CD4-positive, alpha-beta T cell (primary cell): ENCODE results near the gene CYP4V2. TPM values are rescaled to one million over a fixed set of nuclear protein-coding genes. Genes with fewer than 3 reads are reported as not detected.

ENCODE experiments used
- ATAC-seq: fragments of 200-7000 bp; cut with Tn5 transposase; one replicate; pipeline ENCODE4 v1.10.0; 2022; ENCODE audit warnings: mild to moderate bottlenecking; ENCODE audit not compliant: poor library complexity
- CTCF ChIA-PET: fragments of 350-600 bp; sonication (Branson Sonifier 250); formaldehyde crosslinking; loops from one replicate; lab custom pipeline; 2021; ENCODE audit warnings: antibody characterized with exemption, inconsistent platforms; lab: Charles Lee
- POLR2A ChIA-PET: fragments of 350-600 bp; sonication (Branson Sonifier 250); formaldehyde crosslinking; loops from one replicate; lab custom pipeline; 2021; ENCODE audit warnings: antibody characterized with exemption, inconsistent platforms; lab: Charles Lee
- DNase-seq, 14 experiments: peaks; one replicate each; pipeline ENCODE4 v3.0.0-alpha.2; 2013 to 2020; ENCODE audit warnings: mixed read lengths in 2 of 14
- H3K27ac ChIP-seq, 2 donors: one replicate each; pipeline versions ENCODE4 v1.5.1 to v1.7.0; 2013; ENCODE audit warnings: low read length in 2 of 2, low read depth in 1 of 2, mild to moderate bottlenecking in 1 of 2
- H3K27me3 ChIP-seq, 2 experiments: 1 replicate in 1 of 2; 2 replicates in 1 of 2; pipeline versions ENCODE4 v1.6.1 to v1.7.0; 2013; ENCODE audit warnings: low read length in 2 of 2, control low read depth in 1 of 2, mild to moderate bottlenecking in 1 of 2, moderate library complexity in 1 of 2; ENCODE audit not compliant: insufficient read depth in 2 of 2, control insufficient read depth in 1 of 2
- H3K36me3 ChIP-seq: one replicate; pipeline ENCODE4 v1.6.1; 2013; ENCODE audit warnings: low read length, control low read depth; ENCODE audit not compliant: insufficient read depth
- H3K4me1 ChIP-seq: one replicate; pipeline ENCODE4 v1.6.1; 2013; ENCODE audit warnings: low read length, control low read depth; ENCODE audit not compliant: insufficient read depth
- H3K4me3 ChIP-seq: one replicate; pipeline ENCODE4 v1.5.1; 2013; ENCODE audit warnings: mild to moderate bottlenecking, low read length, moderate library complexity
- H3K9me3 ChIP-seq, 2 experiments: 1 replicate in 1 of 2; 2 replicates in 1 of 2; pipeline versions ENCODE4 v1.6.1 to v1.7.0; 2013; ENCODE audit warnings: low read length in 2 of 2, mild to moderate bottlenecking in 2 of 2, control low read depth in 1 of 2, moderate library complexity in 1 of 2; ENCODE audit not compliant: control insufficient read depth in 1 of 2, insufficient read depth in 1 of 2
- H3K27ac Mint-ChIP-seq: one replicate; pipeline ENCODE4 v1.8.0; 2020; ENCODE audit warnings: mixed read lengths
- H3K27me3 Mint-ChIP-seq: one replicate; pipeline ENCODE4 v1.8.0; 2021; ENCODE audit warnings: mixed read lengths
- H3K36me3 Mint-ChIP-seq: one replicate; pipeline ENCODE4 v1.8.0; 2021; ENCODE audit warnings: low read depth, mixed read lengths
- H3K4me1 Mint-ChIP-seq: one replicate; pipeline ENCODE4 v1.8.0; 2021; ENCODE audit warnings: low read depth, mixed read lengths
- H3K4me3 Mint-ChIP-seq: one replicate; pipeline ENCODE4 v1.8.0; 2020; ENCODE audit warnings: mild to moderate bottlenecking, mixed read lengths
- H3K9me3 Mint-ChIP-seq: one replicate; pipeline ENCODE4 v1.8.0; 2020; ENCODE audit warnings: mixed read lengths
- CTCF ChIP-seq: fragments of 200-600 bp; IDR thresholded peaks from one replicate; pipeline ENCODE4 v1.8.0; 2022; ENCODE audit warnings: antibody characterized with exemption, mild to moderate bottlenecking
- intact Hi-C, 2 experiments: fragments of 100-400 bp; cut with DNase I in 1 of 2; cut with micrococcal nuclease in 1 of 2; formaldehyde crosslinking; loops; one replicate each; pipeline versions ENCODE4 v1.15.1 to v1.9.0; 2023 to 2025; cut with DNase I, micrococcal nuclease
- total RNA-seq, 174 experiments: library from RNA in 2 of 174; stranded (reverse) in 2 of 174; gene quantifications; one replicate each; pipeline ENCODE4 v1.2.3 and lab custom pipeline; 2021 to 2026

CYP4V2 gene
- total RNA-seq, 2 experiments from 2014 or later, result 12.7 to 12.8 TPM

DNA sequence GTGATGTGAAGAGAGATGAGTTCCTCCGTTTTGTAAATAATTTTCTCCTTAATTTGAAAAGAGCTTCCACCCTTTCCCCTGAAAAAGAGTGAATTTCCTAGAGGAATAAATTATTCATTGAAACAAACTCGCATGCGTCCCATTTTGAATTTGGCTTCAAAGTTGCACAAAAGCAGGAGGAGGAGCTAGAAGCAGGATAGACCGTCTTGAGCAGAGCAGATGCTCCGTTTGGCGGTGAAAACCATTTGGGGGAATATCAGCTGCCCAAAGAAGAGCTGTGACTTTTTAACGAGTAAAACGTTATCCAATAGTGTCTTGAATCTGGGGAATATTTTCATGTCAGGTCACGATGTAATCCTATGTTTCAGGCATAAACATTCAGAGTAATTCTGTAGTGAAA lies 44.9 kb upstream of the CYP4V2 start:
- Mint-ChIP-seq H3K9me3 (no peaks in the 10 kb centered on the region), H3K36me3 (no peaks in the 10 kb centered on the region), H3K4me1 (peaks cover 4% of the 10 kb centered on the region), H3K27me3 (peaks cover 63% of the 10 kb centered on the region), H3K27ac (no peak overlapping the region), H3K4me3 (no peak overlapping the region)
- Histone ChIP-seq H3K4me1 (peaks cover 11% of the 10 kb centered on the region), H3K4me3 (no peak overlapping the region), H3K36me3 (no peaks in the 10 kb centered on the region), H3K27me3 (peaks cover 28 to 42% of the 10 kb centered on the region in 2 experiments), H3K27ac (no peak overlapping the region), H3K9me3 (peaks cover 0 to 4% of the 10 kb centered on the region in 2 experiments)
- ATAC-seq (no peak), DNase-seq (no peak)
- POLR2A ChIA-PET, result no interaction called here
- CTCF ChIA-PET, result no interaction called here
- no peak for TF ChIP-seq CTCF
- intact Hi-C loops, result no loop called here

GRCh38 chr4:186148336-186148975 lies 42.9 kb upstream of the CYP4V2 start:
- intact Hi-C loops, result no loop called here
- H3K4me1 Mint-ChIP-seq, result peaks cover 4% of the 10 kb centered on the region
- no peak overlapping the region for H3K27ac Mint-ChIP-seq
- Histone ChIP-seq H3K9me3 (peaks cover 0 to 4% of the 10 kb centered on the region in 2 experiments), H3K27me3 (peaks cover 28 to 42% of the 10 kb centered on the region in 2 experiments), H3K36me3 (no peaks in the 10 kb centered on the region), H3K4me1 (peaks cover 11% of the 10 kb centered on the region), H3K4me3 (no peak overlapping the region), H3K27ac (no peak overlapping the region)
- no peaks in the 10 kb centered on the region for H3K36me3 Mint-ChIP-seq
- H3K4me3 Mint-ChIP-seq, result no peak overlapping the region
- CTCF ChIA-PET, result no interaction called here
- H3K27me3 Mint-ChIP-seq, result peaks cover 59% of the 10 kb centered on the region
- H3K9me3 Mint-ChIP-seq, result no peaks in the 10 kb centered on the region
- TF ChIP-seq CTCF, result no peak
- POLR2A ChIA-PET, result no interaction called here
- ATAC-seq (no peak), DNase-seq (no peak)

GRCh38 chr4:186149872-186150271 lies 41.5 kb upstream of the CYP4V2 start:
- Histone ChIP-seq H3K27ac (no peak overlapping the region), H3K27me3 (peaks cover 18 to 32% of the 10 kb centered on the region in 2 experiments), H3K9me3 (no peaks in the 10 kb centered on the region), H3K4me1 (peaks cover 5% of the 10 kb centered on the region), H3K4me3 (no peak overlapping the region), H3K36me3 (no peaks in the 10 kb centered on the region)
- CTCF ChIA-PET, result no interaction called here
- H3K4me1 Mint-ChIP-seq, result no peaks in the 10 kb centered on the region
- POLR2A ChIA-PET, result no interaction called here
- no peak overlapping the region for H3K27ac Mint-ChIP-seq
- peaks cover 58% of the 10 kb centered on the region for H3K27me3 Mint-ChIP-seq
- no peak overlapping the region for H3K4me3 Mint-ChIP-seq
- no peaks in the 10 kb centered on the region for H3K9me3 Mint-ChIP-seq
- TF ChIP-seq CTCF, result no peak
- intact Hi-C loops, result no loop called here
- ATAC-seq (no peak), DNase-seq (peak in 5 of 14 experiments; percentile 23 to 47 (median 33))
- H3K36me3 Mint-ChIP-seq, result no peaks in the 10 kb centered on the region
